Hematopoietic multipotent progenitor cell treated with erythropoietin and hydrocortisone succinate and interleukin-3 and kit ligand, for 8 days (in vitro differentiated cells): Measurements from ENCODE around the gene AKT1S1.
A peak's percentile ranks its signal among the peaks of the same experiment; 100 is the strongest.

Experiments
- DNase-seq: peaks from one replicate; pipeline ENCODE4 v3.0.0-alpha.2; 2015

AKT1S1 gene

DNA sequence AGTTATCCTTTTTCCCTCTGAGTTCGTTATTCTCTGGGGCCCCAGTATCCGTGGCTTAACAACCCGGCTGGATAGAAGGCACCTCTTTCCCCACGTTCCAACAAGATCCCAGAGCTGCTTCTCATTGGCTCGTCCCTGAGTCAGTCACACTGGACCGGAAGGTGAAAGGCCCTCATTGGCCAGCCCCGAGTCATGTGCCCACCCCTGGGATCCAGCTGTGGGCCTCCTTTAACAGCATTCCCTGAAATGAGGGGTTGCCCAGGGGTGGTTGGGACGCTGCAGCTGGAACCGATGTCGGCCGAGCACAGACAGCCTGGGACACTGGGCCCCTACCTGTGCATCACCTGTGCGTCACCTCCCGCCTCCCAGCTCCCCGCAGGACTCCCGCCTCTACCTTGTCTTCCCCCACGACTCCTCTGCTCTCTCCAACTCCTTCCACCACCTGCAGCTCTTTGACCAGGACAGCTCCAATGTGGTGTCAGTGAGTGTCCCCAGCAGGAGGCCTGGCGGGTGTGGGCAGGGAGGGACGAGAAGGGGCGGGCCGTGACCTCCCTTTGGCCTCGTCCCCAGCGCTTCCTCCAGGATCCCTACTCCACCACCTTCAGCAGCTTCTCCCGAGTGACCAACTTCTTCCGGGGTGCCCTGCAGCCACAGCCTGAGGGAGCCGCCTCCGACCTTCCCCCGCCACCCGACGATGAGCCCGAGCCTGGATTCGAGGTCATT lies 4.7 kb upstream of the AKT1S1 start:
- no peak for DNase-seq

GRCh38 chr19:49881186-49881585 lies 4.0 kb upstream of the AKT1S1 start:
- DNase-seq: no peak

GRCh38 chr19:49880162-49880869 lies 3.2 kb upstream of the AKT1S1 start:
- no peak for DNase-seq

GRCh38 chr19:49879243-49879963 lies 2.2 kb upstream of the AKT1S1 start:
- peak; percentile 63 for DNase-seq

DNA sequence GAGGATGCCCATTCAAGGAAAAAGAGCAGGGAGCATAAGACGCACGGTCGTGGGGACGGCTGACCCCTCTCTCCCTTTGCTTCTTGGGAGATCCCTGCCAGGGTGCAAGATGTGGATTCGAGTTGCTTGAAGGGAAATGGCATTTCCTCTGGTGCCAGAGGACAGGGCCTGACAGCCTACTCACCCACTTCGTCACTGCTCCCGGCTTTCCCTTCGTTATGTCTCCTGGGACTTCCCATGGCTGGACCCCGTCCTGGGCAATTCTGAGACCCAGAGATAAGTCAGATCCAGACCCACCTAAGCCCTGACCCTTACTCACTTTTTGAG lies 1.6 kb upstream of the AKT1S1 start:
- no peak for DNase-seq

GRCh38 chr19:49877879-49878743 lies 956 bp upstream of the AKT1S1 start:
- DNase-seq: peak; percentile 97

GRCh38 chr19:49876422-49877019 lies 634 bp downstream of the AKT1S1 start:
- peak; percentile 99 for DNase-seq

GRCh38 chr19:49875857-49876421 lies 1.2 kb downstream of the AKT1S1 start:
- peak; percentile 72 for DNase-seq

GRCh38 chr19:49875177-49875576 lies 2.0 kb downstream of the AKT1S1 start:
- no peak for DNase-seq

DNA sequence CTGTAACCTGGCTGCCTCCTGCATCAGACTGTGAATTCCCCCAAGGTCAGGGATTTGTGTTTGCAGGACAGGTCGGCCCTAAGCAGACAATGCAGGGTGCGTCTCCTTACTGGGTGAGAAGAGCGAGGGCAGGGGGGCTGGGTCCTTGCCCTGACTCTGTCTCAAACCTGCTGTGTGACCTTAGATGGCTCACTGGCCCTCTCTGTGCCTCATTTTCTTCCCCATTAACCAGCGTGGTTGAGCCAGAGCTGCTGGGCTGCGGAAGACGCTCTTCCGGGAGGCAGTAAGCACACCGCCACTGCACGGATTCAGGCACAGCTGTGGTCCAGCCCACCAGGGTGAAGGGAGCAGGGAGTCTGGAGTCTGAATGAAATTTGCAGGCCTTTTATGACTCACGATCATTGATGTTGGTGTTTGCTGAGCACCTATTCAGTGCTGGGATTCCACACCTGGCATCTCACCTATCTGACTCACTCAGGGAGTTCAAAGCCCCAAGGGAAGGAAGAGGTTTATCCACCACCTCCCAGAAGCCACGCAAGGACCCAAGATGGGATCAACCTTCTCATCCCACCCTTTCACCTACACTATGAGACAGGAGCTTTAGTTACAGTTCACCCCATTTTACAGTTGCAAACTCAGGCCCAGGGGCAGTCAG lies 2.5 kb downstream of the AKT1S1 start:
- no peak for DNase-seq

DNA sequence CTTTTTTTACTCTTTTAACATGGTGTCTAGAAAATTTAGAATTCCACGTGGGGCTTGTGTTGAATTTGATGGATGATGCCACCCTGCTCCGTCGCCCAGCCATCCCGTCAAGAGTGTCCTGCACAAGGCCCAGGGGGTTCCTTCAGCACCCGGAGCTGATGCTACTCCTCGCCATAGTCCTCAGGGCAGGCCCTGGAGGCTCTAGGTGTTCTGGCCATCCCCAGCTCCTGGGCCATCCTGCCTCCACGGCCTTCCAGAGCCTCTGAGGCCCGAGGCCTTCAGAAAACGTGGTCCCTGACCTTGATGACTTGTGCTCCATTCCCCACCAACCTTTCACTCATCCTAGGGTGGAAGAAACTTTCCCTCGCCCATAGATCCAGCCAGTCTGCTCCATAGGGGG lies 3.3 kb downstream of the AKT1S1 start:
- DNase-seq: no peak

GRCh38 chr19:49873129-49873521 lies 4.0 kb downstream of the AKT1S1 start:
- DNase-seq: no peak

DNA sequence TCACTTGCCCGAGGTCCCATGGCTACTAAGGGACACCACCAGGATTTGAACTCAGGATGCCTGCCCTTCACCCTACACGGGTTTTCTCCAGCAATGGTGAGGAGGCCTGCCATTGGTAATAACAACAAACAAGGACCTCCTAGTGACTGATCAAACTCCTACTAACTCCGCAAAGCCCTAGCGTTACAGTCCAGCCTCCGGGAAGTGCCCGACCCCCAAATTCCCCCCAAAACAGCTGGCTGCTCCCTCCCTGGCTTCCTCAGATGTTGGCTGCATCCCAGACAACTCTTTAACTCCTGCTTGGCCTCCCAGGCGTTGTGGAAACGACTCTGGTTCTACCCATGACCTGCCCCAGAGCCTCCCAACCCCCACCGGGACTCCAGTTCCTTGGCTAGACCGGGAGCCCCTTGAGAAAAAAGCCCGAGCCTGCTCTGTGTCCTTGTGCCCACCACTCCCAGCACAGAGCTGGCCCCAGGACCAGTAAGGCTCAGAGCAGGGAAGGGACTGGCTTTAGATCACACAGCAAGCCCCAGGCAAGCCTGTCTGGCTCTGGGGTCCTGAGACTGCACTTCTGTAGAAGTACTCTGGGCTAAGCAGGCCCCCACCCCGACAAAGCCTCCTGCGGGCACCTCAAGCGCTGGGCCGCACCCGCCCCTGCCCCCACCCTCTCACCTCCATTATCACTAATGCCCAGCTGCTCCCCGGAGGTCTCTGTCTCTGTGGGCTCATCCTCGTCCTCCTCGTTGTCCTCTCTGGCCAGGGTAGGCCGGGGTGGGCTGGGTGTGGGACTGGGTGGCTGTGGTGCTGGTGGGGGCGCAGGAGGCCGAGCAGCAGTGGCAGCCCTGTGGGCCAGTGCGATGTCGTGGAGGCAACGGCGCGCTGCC lies 4.7 kb downstream of the AKT1S1 start:
- peak; percentile 62 for DNase-seq

- no peak for DNase-seq
Observed at GRCh38 chr19:49871349-49871985, 5.7 kb downstream of the AKT1S1 start.

DNA sequence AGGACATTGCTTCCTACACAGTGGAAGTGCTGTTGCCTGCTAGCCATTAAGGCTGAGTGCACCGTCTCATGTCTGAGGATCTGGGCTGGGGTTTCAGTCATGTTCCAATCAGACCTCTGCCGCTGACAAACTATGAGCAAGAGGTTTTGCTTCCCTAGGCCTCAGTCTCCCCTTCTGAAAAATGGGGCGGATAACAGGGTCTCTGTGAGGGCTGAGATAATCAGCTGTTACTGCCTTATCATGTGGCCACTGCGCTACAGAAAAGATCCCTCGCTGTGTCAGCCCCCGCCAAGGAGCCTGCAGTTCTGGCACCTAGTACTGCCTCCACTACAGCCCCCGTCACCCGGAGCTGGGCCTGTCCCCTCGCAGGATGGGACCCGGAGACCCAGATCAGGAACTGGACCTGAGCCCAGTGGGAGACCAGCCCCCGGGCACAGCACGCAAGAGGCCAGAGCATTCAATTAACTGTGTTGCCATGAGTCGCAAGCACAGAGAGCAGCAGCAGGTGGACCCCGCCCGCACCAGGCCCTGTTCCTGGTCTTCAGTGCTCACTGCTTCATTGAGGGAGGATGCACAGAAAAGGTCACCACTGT lies 6.8 kb downstream of the AKT1S1 start:
- DNase-seq: peak; percentile 67

GRCh38 chr19:49869484-49870308 lies 7.5 kb downstream of the AKT1S1 start:
- DNase-seq: peak; percentile 100

DNA sequence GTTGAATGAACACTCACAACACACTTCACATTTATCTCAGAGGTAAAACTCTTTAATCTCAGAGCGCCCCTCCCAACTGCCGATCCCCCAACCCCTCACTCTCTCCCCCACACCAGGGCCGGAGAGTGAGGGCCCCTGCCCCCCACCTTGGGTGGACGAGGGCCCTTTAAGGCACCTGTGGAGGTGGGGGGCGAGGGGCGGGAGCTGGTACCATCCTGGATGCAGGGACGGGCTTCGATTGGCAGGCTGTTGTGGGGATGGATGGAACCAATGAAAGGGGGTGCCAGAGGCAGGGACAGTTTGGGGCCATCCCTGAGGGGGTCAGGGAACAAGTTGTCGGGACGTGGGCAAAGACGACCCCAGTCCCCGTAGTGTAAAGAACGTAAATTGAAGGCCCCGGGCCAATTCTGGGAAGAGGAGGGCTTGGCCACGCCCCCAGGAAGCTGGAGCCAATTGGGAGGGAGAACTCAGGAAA lies 8.1 kb downstream of the AKT1S1 start:
- DNase-seq: no peak

GRCh38 chr19:49866933-49867782 lies 10.0 kb downstream of the AKT1S1 start, which contains the start of gene PNKP:
PNKP (minus strand) TSS chr19:49867576; CDS start chr19:49867204, 372 bp downstream.
- peak; percentile 93 for DNase-seq
